Endothelial cell of umbilical vein (primary cell): ENCODE measurements around the gene ELOB.

Experiments
- JUN ChIP-seq: IDR thresholded peaks from 2 replicates; pipeline ENCODE4 v1.6.1; 2011; ENCODE audit warnings: borderline replicate concordance, low read depth; ENCODE audit not compliant: insufficient read length, insufficient read depth
- POLR2A ChIP-seq: IDR thresholded peaks from 2 replicates; pipeline ENCODE4 v1.6.1; 2012; ENCODE audit warnings: low read depth, mild to moderate bottlenecking, control low read depth, low read length
- TF ChIP-seq, protein P1 (sequence below), 2 donors: IDR thresholded peaks; 1 replicate in 1 of 2; 2 replicates in 1 of 2; pipeline ENCODE4 v1.5.1; 2011; ENCODE audit warnings: low read length in 2 of 2, mild to moderate bottlenecking in 2 of 2, moderate library complexity in 2 of 2, control low read depth in 1 of 2, inconsistent platforms in 1 of 2, low read depth in 1 of 2; ENCODE audit not compliant: insufficient read depth in 1 of 2; ENCODE audit errors: extremely low read depth in 1 of 2

- TF ChIP-seq, protein P1, sequence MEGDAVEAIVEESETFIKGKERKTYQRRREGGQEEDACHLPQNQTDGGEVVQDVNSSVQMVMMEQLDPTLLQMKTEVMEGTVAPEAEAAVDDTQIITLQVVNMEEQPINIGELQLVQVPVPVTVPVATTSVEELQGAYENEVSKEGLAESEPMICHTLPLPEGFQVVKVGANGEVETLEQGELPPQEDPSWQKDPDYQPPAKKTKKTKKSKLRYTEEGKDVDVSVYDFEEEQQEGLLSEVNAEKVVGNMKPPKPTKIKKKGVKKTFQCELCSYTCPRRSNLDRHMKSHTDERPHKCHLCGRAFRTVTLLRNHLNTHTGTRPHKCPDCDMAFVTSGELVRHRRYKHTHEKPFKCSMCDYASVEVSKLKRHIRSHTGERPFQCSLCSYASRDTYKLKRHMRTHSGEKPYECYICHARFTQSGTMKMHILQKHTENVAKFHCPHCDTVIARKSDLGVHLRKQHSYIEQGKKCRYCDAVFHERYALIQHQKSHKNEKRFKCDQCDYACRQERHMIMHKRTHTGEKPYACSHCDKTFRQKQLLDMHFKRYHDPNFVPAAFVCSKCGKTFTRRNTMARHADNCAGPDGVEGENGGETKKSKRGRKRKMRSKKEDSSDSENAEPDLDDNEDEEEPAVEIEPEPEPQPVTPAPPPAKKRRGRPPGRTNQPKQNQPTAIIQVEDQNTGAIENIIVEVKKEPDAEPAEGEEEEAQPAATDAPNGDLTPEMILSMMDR (IDR thresholded peaks at IDR 0.05; ENCODE audit: extremely low read depth in 1 of 2, insufficient read depth in 1 of 2, low read depth in 1 of 2, low read length in 2 of 2): no peak
- no peak for TF ChIP-seq POLR2A
- no peak for TF ChIP-seq JUN
Observed at GRCh38 chr16:2824626-2825025, 47.5 kb upstream of the ELOB start.
